Esophagus squamous epithelium (tissue), 5 donors: Measurements from ENCODE around the gene CCT5. TPM values are rescaled to one million over a fixed set of nuclear protein-coding genes. Genes with fewer than 3 reads are reported as not detected.
A peak's percentile ranks its signal among the peaks of the same experiment; 100 is the strongest.

Source experiments
- DNase-seq: peaks from one replicate; lab custom pipeline; 2025; lab: John Stamatoyannopoulos, UW
- H3K27ac ChIP-seq, 4 donors: fragments of 200-600 bp; sonication (generic); one replicate each; pipeline ENCODE4 v1.5.1; 2016 to 2019; ENCODE audit warnings: mild to moderate bottlenecking in 1 of 4
- H3K27me3 ChIP-seq, 4 donors: fragments of 200-600 bp; sonication (generic); 1 replicate in 3 of 4; 2 replicates in 1 of 4; pipeline versions ENCODE4 v1.5.1 to v1.6.0; 2017 to 2021; ENCODE audit warnings: antibody characterized with exemption in 1 of 4
- H3K36me3 ChIP-seq, 3 donors: fragments of 200-600 bp; sonication (generic); one replicate each; pipeline ENCODE4 v1.5.1; 2016 to 2019
- H3K4me1 ChIP-seq, 3 donors: fragments of 200-600 bp; sonication (generic); one replicate each; pipeline ENCODE4 v1.5.1; 2017 to 2019
- H3K4me3 ChIP-seq, 4 donors: fragments of 200-600 bp; sonication (generic); 1 replicate in 3 of 4; 2 replicates in 1 of 4; pipeline ENCODE4 v1.5.1; 2016 to 2019; ENCODE audit warnings: mild to moderate bottlenecking in 2 of 4, moderate library complexity in 1 of 4
- H3K9me3 ChIP-seq, 3 donors: fragments of 200-600 bp; sonication (generic); one replicate each; pipeline ENCODE4 v1.5.1; 2016 to 2019
- POLR2A ChIP-seq, 4 donors: fragments of 450-650 bp; IDR thresholded peaks; one replicate each; pipeline ENCODE4 v1.6.1; 2017; ENCODE audit warnings: antibody characterized with exemption in 4 of 4, mild to moderate bottlenecking in 4 of 4, moderate library complexity in 3 of 4
- WGBS, 2 donors: methylation state at CpG; one replicate each; pipeline ENCODE4 v1.1.5; 2018; 5-methylcytosine and 5-hydroxymethylcytosine counted together
- intact Hi-C: fragments of 100-400 bp; cut with DNase I; formaldehyde crosslinking; loops from one replicate; pipeline ENCODE4 v1.15.0; 2022
- total RNA-seq, 4 donors: library from RNA; depleted of rRNA; stranded (reverse); fragments of >200 nt; gene quantifications; one replicate each; pipeline ENCODE4 v1.1.0, GENCODE V29; 2016
- TF ChIP-seq, protein P1 (sequence below), 6 experiments: fragments of 450-650 bp in 4 of 6; fragments of 200-600 bp in 2 of 6; sonication (generic) in 2 of 6; IDR thresholded peaks; one replicate each; pipeline ENCODE4 v1.5.1; 2016 to 2019; ENCODE audit warnings: antibody characterized with exemption in 6 of 6, mild to moderate bottlenecking in 4 of 6, moderate library complexity in 4 of 6
- donor health status: DM: yes; HTN: yes; CAD: no.

CCT5 gene
- total RNA-seq, 4 donors from 2014 or later = 122 to 331 (median 226) TPM

DNA sequence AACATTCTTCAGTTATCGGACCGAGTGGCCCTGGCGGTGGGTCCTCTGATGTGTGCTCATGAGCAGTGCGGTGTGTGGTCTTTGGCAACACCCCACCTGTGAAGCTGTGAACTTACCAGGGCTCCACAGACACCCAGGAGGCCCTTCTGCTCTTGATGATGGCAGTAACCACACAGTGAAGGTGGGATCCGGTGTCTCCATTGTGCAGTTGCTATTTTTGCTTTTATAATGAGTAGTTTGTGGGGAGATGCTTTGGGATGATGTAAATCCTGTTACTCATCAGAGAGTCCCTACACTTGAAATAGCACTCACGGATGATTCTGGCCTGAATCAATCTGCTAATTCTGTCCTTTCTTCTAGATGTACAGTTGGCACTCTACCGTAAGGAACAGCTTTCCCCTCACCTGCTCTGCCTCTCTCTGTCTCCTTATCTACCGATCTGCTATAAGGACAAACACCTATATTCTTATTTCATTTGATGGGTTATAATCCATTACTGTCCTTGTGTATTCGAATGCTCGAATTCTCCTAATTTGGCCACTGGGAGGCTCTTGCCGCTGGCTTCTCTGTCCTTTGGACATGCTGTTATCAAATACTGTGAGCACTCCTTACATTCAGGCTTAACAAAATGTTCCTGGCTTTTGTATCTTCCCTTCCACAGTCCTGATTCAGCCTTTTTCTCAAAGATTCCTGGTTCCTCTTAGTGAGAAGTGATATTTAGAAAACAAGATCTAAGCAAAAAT, 20.6 kb upstream of the CCT5 start:
- Histone ChIP-seq H3K36me3 (peaks cover 0 to 22% (median 0%) of the 10 kb centered on the region in 3 donors), H3K27me3 (no peaks in the 10 kb centered on the region), H3K4me1 (no peaks in the 10 kb centered on the region), H3K4me3 (no peak overlapping the region), H3K9me3 (no peaks in the 10 kb centered on the region), H3K27ac (no peak overlapping the region)
- 91 to 93% methylated on average over 10 of the region's 11 CpGs for WGBS, 2 donors
- no peak for DNase-seq
- intact Hi-C loops = no loop called here
- TF ChIP-seq POLR2A (IDR thresholded peaks at IDR 0.05) = no peak
- TF ChIP-seq, protein P1, sequence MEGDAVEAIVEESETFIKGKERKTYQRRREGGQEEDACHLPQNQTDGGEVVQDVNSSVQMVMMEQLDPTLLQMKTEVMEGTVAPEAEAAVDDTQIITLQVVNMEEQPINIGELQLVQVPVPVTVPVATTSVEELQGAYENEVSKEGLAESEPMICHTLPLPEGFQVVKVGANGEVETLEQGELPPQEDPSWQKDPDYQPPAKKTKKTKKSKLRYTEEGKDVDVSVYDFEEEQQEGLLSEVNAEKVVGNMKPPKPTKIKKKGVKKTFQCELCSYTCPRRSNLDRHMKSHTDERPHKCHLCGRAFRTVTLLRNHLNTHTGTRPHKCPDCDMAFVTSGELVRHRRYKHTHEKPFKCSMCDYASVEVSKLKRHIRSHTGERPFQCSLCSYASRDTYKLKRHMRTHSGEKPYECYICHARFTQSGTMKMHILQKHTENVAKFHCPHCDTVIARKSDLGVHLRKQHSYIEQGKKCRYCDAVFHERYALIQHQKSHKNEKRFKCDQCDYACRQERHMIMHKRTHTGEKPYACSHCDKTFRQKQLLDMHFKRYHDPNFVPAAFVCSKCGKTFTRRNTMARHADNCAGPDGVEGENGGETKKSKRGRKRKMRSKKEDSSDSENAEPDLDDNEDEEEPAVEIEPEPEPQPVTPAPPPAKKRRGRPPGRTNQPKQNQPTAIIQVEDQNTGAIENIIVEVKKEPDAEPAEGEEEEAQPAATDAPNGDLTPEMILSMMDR (IDR thresholded peaks at IDR 0.05) = peak in 1 of 6 experiments; percentile 6

DNA sequence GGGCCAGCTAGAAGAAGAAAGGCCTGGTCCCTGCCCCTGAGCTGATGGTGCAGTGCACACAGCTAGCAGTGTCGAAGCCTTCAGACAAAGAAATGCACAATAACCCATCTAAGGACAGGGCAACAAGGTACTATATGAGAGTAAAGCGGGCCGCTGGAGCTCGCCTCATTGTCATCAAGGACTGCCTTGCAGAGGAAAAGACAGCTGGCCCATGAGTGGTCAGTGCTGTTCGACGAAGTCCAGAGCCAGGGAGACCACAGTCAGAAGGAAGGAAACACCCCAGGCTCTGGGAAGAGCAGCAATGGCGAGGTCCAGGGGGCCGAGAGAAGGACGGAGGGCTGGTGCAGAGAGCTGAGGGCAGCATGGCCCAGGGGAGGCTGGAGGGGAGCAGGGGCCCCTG, 17.7 kb upstream of the CCT5 start:
- peaks cover 0 to 42% (median 0%) of the 10 kb centered on the region in 3 donors for H3K36me3 ChIP-seq
- H3K27me3 ChIP-seq = no peaks in the 10 kb centered on the region
- intact Hi-C loops = no loop called here
- no peaks in the 10 kb centered on the region for H3K9me3 ChIP-seq
- DNase-seq = no peak
- WGBS, 2 donors = 95 to 96% methylated on average over 6 to 9 of the region's 9 CpGs
- H3K4me1 ChIP-seq = no peaks in the 10 kb centered on the region
- no peak overlapping the region for H3K27ac ChIP-seq
- H3K4me3 ChIP-seq = no peak overlapping the region
- TF ChIP-seq, protein P1 (IDR thresholded peaks at IDR 0.05) = no peak
- no peak for TF ChIP-seq POLR2A (IDR thresholded peaks at IDR 0.05)

DNA sequence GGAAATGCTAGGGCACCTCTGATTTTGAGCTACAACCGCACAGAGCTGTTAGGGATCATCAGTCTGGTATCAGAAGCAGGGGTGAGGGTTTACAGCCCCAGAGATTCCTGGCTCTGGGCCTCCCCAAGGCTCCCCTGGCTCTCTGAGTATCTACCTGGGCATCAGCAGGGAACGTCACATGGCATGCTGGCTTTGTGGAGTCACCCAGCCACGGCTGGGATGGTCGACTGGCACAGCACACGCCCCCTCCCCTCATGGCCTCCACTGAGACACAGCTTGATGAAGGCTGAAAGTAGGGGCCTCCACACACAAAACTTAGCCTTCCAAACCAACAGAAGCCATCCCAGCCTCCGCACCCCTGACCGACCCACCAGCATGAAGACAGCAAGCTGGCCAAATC, 17.1 kb upstream of the CCT5 start:
- no peaks in the 10 kb centered on the region for H3K27me3 ChIP-seq
- H3K4me3 ChIP-seq = no peak overlapping the region
- H3K9me3 ChIP-seq = no peaks in the 10 kb centered on the region
- 90 to 100% methylated on average over 2 to 5 of the region's 7 CpGs for WGBS, 2 donors
- no peak overlapping the region for H3K27ac ChIP-seq
- peaks cover 0 to 46% (median 0%) of the 10 kb centered on the region in 3 donors for H3K36me3 ChIP-seq
- intact Hi-C loops = no loop called here
- DNase-seq = no peak
- TF ChIP-seq, protein P1 (IDR thresholded peaks at IDR 0.05) = no peak
- no peak for TF ChIP-seq POLR2A (IDR thresholded peaks at IDR 0.05)
- H3K4me1 ChIP-seq = no peaks in the 10 kb centered on the region

- no peak overlapping the region for H3K27ac ChIP-seq
- no peaks in the 10 kb centered on the region for H3K4me1 ChIP-seq
- WGBS, 2 donors = 45 to 52% methylated on average over 7 of the region's 7 CpGs
- intact Hi-C loops = no loop called here
- no peak for DNase-seq
- TF ChIP-seq, protein P1 (IDR thresholded peaks at IDR 0.05) = no peak
- TF ChIP-seq POLR2A (IDR thresholded peaks at IDR 0.05) = no peak
- no peaks in the 10 kb centered on the region for H3K9me3 ChIP-seq
- peaks cover 0 to 51% (median 0%) of the 10 kb centered on the region in 3 donors for H3K36me3 ChIP-seq
- H3K4me3 ChIP-seq = no peak overlapping the region
- no peaks in the 10 kb centered on the region for H3K27me3 ChIP-seq
Observed at GRCh38 chr5:10233505-10233904, 16.6 kb upstream of the CCT5 start.

GRCh38 chr5:10235350-10235749, 14.7 kb upstream of the CCT5 start:
- intact Hi-C loops = no loop called here
- no peak overlapping the region for H3K4me3 ChIP-seq
- peaks cover 0 to 50% (median 0%) of the 10 kb centered on the region in 3 donors for H3K36me3 ChIP-seq
- DNase-seq = no peak
- WGBS, 2 donors = 82 to 86% methylated on average over 8 of the region's 8 CpGs
- no peaks in the 10 kb centered on the region for H3K9me3 ChIP-seq
- no peaks in the 10 kb centered on the region for H3K27me3 ChIP-seq
- H3K4me1 ChIP-seq = no peaks in the 10 kb centered on the region
- TF ChIP-seq POLR2A (IDR thresholded peaks at IDR 0.05) = no peak
- TF ChIP-seq, protein P1 (IDR thresholded peaks at IDR 0.05) = no peak
- H3K27ac ChIP-seq = no peak overlapping the region
